PFSK-1 (cell line): ENCODE data around the gene TMEM233.

Experiments
- FOXP2 ChIP-seq: optimal IDR thresholded peaks from 2 replicates; pipeline ENCODE3; 2011; ENCODE audit warnings: borderline replicate concordance, control low read depth, inconsistent platforms; ENCODE audit not compliant: insufficient read depth; ENCODE audit errors: extremely low read length, extremely low read depth
- POLR2AphosphoS5 ChIP-seq: IDR thresholded peaks from 2 replicates; pipeline ENCODE4 v1.6.1; 2012; ENCODE audit warnings: low read depth, mild to moderate bottlenecking, control low read depth, low read length, moderate library complexity
- TAF1 ChIP-seq: IDR thresholded peaks from 2 replicates; pipeline ENCODE4 v1.6.1; 2012; ENCODE audit warnings: low read length, control low read depth, borderline replicate concordance; ENCODE audit not compliant: insufficient read depth

GRCh38 chr12:119664642-119665041 is 71.1 kb downstream of the TMEM233 start:
- TF ChIP-seq POLR2AphosphoS5 (no peak), FOXP2 (no peak), TAF1 (no peak)
